GM12878 (cell line): ENCODE measurements around the gene CRIM1.

Experiments used
- NBN ChIP-seq: fragments of 450-650 bp; IDR thresholded peaks from 2 replicates; pipeline ENCODE4 v1.6.1; 2016
- POLR2AphosphoS5 ChIP-seq: IDR thresholded peaks from 2 replicates; pipeline ENCODE4 v1.6.1; 2011; ENCODE audit warnings: mild to moderate bottlenecking, low read length, inconsistent platforms

DNA sequence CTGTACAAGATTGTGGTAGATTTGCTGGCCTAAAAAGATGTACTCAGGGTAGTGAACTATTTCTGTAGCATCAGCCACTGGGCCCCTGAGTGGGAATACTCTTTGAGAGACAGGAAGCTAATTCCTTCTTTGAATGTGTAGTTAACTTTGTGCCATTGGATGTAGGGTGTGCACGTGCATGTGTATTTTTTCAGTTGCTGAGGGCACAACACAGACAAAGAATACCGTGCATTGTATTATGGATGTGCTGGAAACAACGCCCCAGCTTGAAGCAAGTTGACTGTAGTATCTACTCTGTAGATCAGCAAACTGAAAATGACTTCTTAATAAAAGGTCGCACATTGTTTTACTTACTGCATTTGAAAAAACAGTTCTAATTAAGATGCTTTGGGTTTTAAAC is 14.1 kb downstream of the CRIM1 start:
- TF ChIP-seq NBN (no peak), POLR2AphosphoS5 (no peak)
